ENCODE measurements around the gene C1QTNF9.
A peak's percentile ranks its signal among the peaks of the same experiment; 100 is the strongest.

Gene C1QTNF9

GRCh38 chr13:24269821-24270220 lies 39.6 kb upstream of the C1QTNF9 start:
- no peak overlapping the region for H3K4me3 ChIP-seq (replicated peaks; ENCODE audit: low read depth, low read length)
- no peak for DNase-seq (ENCODE audit: extremely low read depth, low read depth)
- TF ChIP-seq, protein P1, sequence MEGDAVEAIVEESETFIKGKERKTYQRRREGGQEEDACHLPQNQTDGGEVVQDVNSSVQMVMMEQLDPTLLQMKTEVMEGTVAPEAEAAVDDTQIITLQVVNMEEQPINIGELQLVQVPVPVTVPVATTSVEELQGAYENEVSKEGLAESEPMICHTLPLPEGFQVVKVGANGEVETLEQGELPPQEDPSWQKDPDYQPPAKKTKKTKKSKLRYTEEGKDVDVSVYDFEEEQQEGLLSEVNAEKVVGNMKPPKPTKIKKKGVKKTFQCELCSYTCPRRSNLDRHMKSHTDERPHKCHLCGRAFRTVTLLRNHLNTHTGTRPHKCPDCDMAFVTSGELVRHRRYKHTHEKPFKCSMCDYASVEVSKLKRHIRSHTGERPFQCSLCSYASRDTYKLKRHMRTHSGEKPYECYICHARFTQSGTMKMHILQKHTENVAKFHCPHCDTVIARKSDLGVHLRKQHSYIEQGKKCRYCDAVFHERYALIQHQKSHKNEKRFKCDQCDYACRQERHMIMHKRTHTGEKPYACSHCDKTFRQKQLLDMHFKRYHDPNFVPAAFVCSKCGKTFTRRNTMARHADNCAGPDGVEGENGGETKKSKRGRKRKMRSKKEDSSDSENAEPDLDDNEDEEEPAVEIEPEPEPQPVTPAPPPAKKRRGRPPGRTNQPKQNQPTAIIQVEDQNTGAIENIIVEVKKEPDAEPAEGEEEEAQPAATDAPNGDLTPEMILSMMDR (IDR thresholded peaks at IDR 0.05; ENCODE audit: low read depth, low read length, missing control alignments) = no peak

- TF ChIP-seq, protein P1 (IDR thresholded peaks at IDR 0.05; ENCODE audit: low read depth, low read length, missing control alignments) = no peak
- DNase-seq (ENCODE audit: extremely low read depth, low read depth) = no peak
- H3K4me3 ChIP-seq (replicated peaks; ENCODE audit: low read depth, low read length) = no peak overlapping the region; the same call in 1 of the 2 replicates
Observed at GRCh38 chr13:24270639-24271141, 38.7 kb upstream of the C1QTNF9 start.

- TF ChIP-seq, protein P1 (IDR thresholded peaks at IDR 0.05; ENCODE audit: low read depth, low read length, missing control alignments) = no peak
- H3K4me3 ChIP-seq (replicated peaks; ENCODE audit: low read depth, low read length) = no peak overlapping the region
- no peak for DNase-seq (ENCODE audit: extremely low read depth, low read depth)
Observed at GRCh38 chr13:24271231-24271600, 38.2 kb upstream of the C1QTNF9 start.

DNA sequence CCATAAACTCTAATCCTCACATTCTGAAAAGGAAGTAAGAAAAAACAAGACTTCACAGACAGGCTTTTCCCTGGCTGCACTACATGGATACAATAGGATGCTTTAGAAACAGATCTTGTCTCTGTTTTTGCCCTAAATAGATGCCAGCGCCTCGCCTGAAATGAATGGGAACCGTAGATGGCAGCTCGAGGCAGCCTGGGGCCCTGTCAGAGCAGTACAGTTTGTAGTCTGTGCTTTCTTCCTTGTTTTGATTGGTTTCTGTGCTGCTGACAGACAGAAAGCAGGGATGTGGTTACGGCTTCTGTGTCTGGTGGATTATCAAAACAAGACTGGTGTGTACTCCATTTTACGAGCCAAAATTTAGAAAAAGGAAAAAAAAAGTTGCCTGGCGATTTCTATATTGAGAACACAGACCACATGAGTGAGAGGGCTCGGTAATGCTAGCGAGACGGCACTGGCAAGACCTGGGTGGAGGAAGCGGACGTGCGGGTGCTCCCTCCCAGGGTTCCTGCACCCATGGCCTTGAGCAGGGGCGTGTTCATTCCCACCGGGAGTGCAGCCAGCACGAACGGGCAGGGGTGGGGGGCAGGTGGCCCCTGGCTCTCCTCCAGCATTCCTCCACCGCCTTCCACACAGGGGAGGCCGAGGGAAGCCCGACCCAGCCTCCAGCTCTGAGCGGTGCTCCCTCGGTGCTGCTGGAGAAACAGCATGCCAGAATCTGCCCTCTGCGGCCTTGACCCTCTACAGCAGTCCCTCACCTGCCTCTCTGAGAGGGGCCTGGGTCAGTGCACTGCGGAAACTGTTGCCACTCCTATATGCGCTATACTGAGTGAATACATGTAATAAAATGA lies 37.6 kb upstream of the C1QTNF9 start:
- TF ChIP-seq, protein P1 (IDR thresholded peaks at IDR 0.05; ENCODE audit: low read depth, low read length, missing control alignments) = no peak
- H3K4me3 ChIP-seq (replicated peaks; ENCODE audit: low read depth, low read length) = peak overlapping the region; percentile 11; the same call in 1 of the 2 replicates
- DNase-seq (ENCODE audit: extremely low read depth, low read depth) = no peak

- DNase-seq (ENCODE audit: extremely low read depth, low read depth) = no peak
- no peak overlapping the region for H3K4me3 ChIP-seq (replicated peaks; ENCODE audit: low read depth, low read length)
- TF ChIP-seq, protein P1 (IDR thresholded peaks at IDR 0.05; ENCODE audit: low read depth, low read length, missing control alignments) = no peak
Observed at GRCh38 chr13:24272452-24273161, 36.8 kb upstream of the C1QTNF9 start.

DNA sequence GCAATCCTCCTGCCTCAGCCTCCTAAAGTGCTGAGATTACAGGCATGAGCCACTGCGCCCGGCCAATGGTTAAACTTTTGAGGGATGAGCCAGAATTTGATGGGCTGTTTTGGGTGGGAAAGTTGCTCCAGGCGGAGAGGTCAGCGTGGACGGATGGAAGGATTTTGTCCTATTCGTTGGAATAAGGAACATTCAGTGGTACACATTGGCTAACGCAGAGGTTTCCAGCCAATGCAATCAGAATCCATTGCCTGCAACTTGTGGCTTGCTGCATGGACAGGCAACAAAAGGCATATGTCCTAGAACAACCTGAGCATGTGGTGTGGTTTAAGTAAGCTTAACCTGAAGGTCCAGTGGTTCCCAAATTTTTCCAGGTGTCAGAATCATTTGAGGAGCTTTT lies 35.5 kb upstream of the C1QTNF9 start:
- no peak for DNase-seq (ENCODE audit: extremely low read depth, low read depth)
- no peak overlapping the region for H3K4me3 ChIP-seq (replicated peaks; ENCODE audit: low read depth, low read length)
- TF ChIP-seq, protein P1 (IDR thresholded peaks at IDR 0.05; ENCODE audit: low read depth, low read length, missing control alignments) = no peak

All from HFF-Myc (cell line).